Caco-2 (cell line): ENCODE results near the gene CLDN14. TPM values are rescaled to one million over a fixed set of nuclear protein-coding genes. Genes with fewer than 3 reads are reported as not detected.
"Not testable (repeated sequence)": the region's sequence is repeated elsewhere in the genome, so short reads cannot be mapped to it uniquely, and the experiment has no call there.

Source experiments
- BruUV-seq: library from RNA; stranded (reverse); fragments of 400-500 nt; replicated peaks from 2 replicates; lab custom pipeline; 2021; lab: Mats Ljungman, UMichigan
- CTCF ChIA-PET: fragments of 300-600 bp; sonication (Branson Sonifier 250); formaldehyde crosslinking; loops from one replicate; lab custom pipeline; 2022; ENCODE audit warnings: antibody characterized with exemption; lab: Charles Lee
- POLR2A ChIA-PET: fragments of 300-600 bp; sonication (Branson Sonifier 250); formaldehyde crosslinking; loops from one replicate; lab custom pipeline; 2022; ENCODE audit warnings: antibody characterized with exemption; lab: Charles Lee
- DNase-seq, 2 experiments: peaks; one replicate each; pipeline versions ENCODE4 v3.0.0 to v3.0.0-alpha.2; 2020 to 2022
- H3K27me3 ChIP-seq: replicated peaks from 2 replicates; pipeline ENCODE4 v1.6.0; 2011; ENCODE audit warnings: low read length; ENCODE audit not compliant: control insufficient read depth, insufficient read depth
- H3K36me3 ChIP-seq: 2 replicates; pipeline ENCODE4 v1.5.1; 2011; ENCODE audit warnings: low read length; ENCODE audit not compliant: control insufficient read depth, insufficient read depth
- H3K4me1 ChIP-seq: fragments of 250-450 bp; sonication (Bioruptor Pico); 2 replicates; pipeline ENCODE4 v1.5.1; 2020; ENCODE audit warnings: mild to moderate bottlenecking
- H3K4me3 ChIP-seq: 2 replicates; pipeline ENCODE4 v1.5.1; 2011; ENCODE audit warnings: low read depth, mild to moderate bottlenecking, control low read depth, low read length
- H3K9me3 ChIP-seq: fragments of 250-450 bp; sonication (Bioruptor Pico); 2 replicates; pipeline ENCODE4 v1.5.1; 2020; ENCODE audit warnings: mild to moderate bottlenecking, moderate library complexity
- H3K27ac Mint-ChIP-seq: one replicate; pipeline ENCODE4 v1.8.0; 2022; ENCODE audit warnings: mixed read lengths; ENCODE audit not compliant: unreplicated experiment
- H3K27me3 Mint-ChIP-seq: one replicate; pipeline ENCODE4 v1.8.0; 2022; ENCODE audit warnings: mixed read lengths; ENCODE audit not compliant: insufficient read depth, unreplicated experiment
- H3K36me3 Mint-ChIP-seq: one replicate; pipeline ENCODE4 v1.8.0; 2022; ENCODE audit warnings: mild to moderate bottlenecking, mixed read lengths; ENCODE audit not compliant: insufficient read depth, unreplicated experiment
- H3K4me1 Mint-ChIP-seq: one replicate; pipeline ENCODE4 v1.8.0; 2022; ENCODE audit warnings: low read depth, mixed read lengths; ENCODE audit not compliant: unreplicated experiment
- H3K4me3 Mint-ChIP-seq: one replicate; pipeline ENCODE4 v1.8.0; 2022; ENCODE audit warnings: mild to moderate bottlenecking, moderate library complexity, mixed read lengths; ENCODE audit not compliant: unreplicated experiment
- H3K9me3 Mint-ChIP-seq: one replicate; pipeline ENCODE4 v1.8.0; 2022; ENCODE audit warnings: mixed read lengths; ENCODE audit not compliant: unreplicated experiment
- CTCF ChIP-seq, 2 experiments: fragments of 200-600 bp in 1 of 2; IDR thresholded peaks; 1 replicate in 1 of 2; 2 replicates in 1 of 2; pipeline versions ENCODE4 v1.5.1 to v1.8.0; 2011 to 2022; ENCODE audit warnings: antibody characterized with exemption in 1 of 2, control low read depth in 1 of 2, inconsistent platforms in 1 of 2, low read depth in 1 of 2, low read length in 1 of 2, mild to moderate bottlenecking in 1 of 2, moderate library complexity in 1 of 2; ENCODE audit not compliant: insufficient read depth in 1 of 2, severe bottlenecking in 1 of 2, unreplicated experiment in 1 of 2
- intact Hi-C: fragments of 100-400 bp; cut with micrococcal nuclease; formaldehyde crosslinking; loops from one replicate; pipeline ENCODE4 v1.10.0; 2022; ENCODE audit not compliant: unreplicated experiment
- total RNA-seq: library from RNA; stranded (reverse); gene quantifications from 2 replicates; pipeline ENCODE4 v1.2.3, GENCODE V29; 2022

Gene CLDN14
- total RNA-seq, 1 experiment from 2014 or later: not detected

GRCh38 chr21:36477001-36477400 is 2.9 kb downstream of the CLDN14 start:
- Mint-ChIP-seq H3K4me3 (no peak overlapping the region), H3K27me3 (no peaks in the 10 kb centered on the region), H3K4me1 (peaks cover 15% of the 10 kb centered on the region), H3K36me3 (no peaks in the 10 kb centered on the region), H3K27ac (no peak overlapping the region), H3K9me3 (peaks cover 6% of the 10 kb centered on the region)
- Histone ChIP-seq H3K9me3 (no peaks in the 10 kb centered on the region), H3K4me3 (no peak overlapping the region), H3K36me3 (no peaks in the 10 kb centered on the region), H3K27me3 (no peaks in the 10 kb centered on the region), H3K4me1 (peaks cover 28% of the 10 kb centered on the region)
- ChIA-PET POLR2A (no interaction called here), CTCF (interaction anchor here (0.6 kb wide), 1 partner anchor 1352 kb away, joined by 4 read pairs; no protein-coding TSS in a partner anchor)
- TF ChIP-seq CTCF (IDR thresholded peaks at IDR 0.05; ENCODE audit: insufficient read depth in 1 of 2, low read depth in 1 of 2, low read length in 1 of 2, severe bottlenecking in 1 of 2, unreplicated experiment in 1 of 2): no peak
- no TSS peak for BruUV-seq
- DNase-seq: no peak
- intact Hi-C loops: no loop called here

- H3K27ac Mint-ChIP-seq, H3K4me3 Mint-ChIP-seq, H3K9me3 Mint-ChIP-seq, BruUV-seq, H3K4me3 ChIP-seq, DNase-seq, H3K36me3 ChIP-seq, H3K9me3 ChIP-seq, H3K36me3 Mint-ChIP-seq, intact Hi-C loops, H3K27me3 ChIP-seq, CTCF ChIA-PET, H3K27me3 Mint-ChIP-seq, POLR2A ChIA-PET: not testable (repeated sequence)
- peaks cover 10% of the 10 kb centered on the region for H3K4me1 Mint-ChIP-seq
- H3K4me1 ChIP-seq: peaks cover 29% of the 10 kb centered on the region
Observed at GRCh38 chr21:36476541-36476940, 3.4 kb downstream of the CLDN14 start.

GRCh38 chr21:36474591-36474990 is 5.3 kb downstream of the CLDN14 start:
- Mint-ChIP-seq H3K4me1 (peaks cover 10% of the 10 kb centered on the region), H3K36me3 (no peaks in the 10 kb centered on the region), H3K27me3 (no peaks in the 10 kb centered on the region), H3K4me3 (no peak overlapping the region), H3K27ac (no peak overlapping the region), H3K9me3 (peaks cover 6% of the 10 kb centered on the region)
- no peaks in the 10 kb centered on the region for H3K9me3 ChIP-seq
- BruUV-seq: no TSS peak
- intact Hi-C loops: no loop called here
- no peak for TF ChIP-seq CTCF (IDR thresholded peaks at IDR 0.05; ENCODE audit: insufficient read depth in 1 of 2, low read depth in 1 of 2, low read length in 1 of 2, severe bottlenecking in 1 of 2, unreplicated experiment in 1 of 2)
- peaks cover 25% of the 10 kb centered on the region for H3K4me1 ChIP-seq
- POLR2A ChIA-PET: no interaction called here
- no peaks in the 10 kb centered on the region for H3K27me3 ChIP-seq
- no peak for DNase-seq
- CTCF ChIA-PET: no interaction called here
- no peak overlapping the region for H3K4me3 ChIP-seq
- H3K36me3 ChIP-seq: no peaks in the 10 kb centered on the region

GRCh38 chr21:36473203-36473602 is 6.7 kb downstream of the CLDN14 start:
- no peak for DNase-seq
- intact Hi-C loops: no loop called here
- Mint-ChIP-seq H3K9me3 (peaks cover 6% of the 10 kb centered on the region), H3K4me1 (peaks cover 8% of the 10 kb centered on the region), H3K4me3 (no peak overlapping the region), H3K27me3 (no peaks in the 10 kb centered on the region), H3K36me3 (no peaks in the 10 kb centered on the region), H3K27ac (no peak overlapping the region)
- no peak for TF ChIP-seq CTCF (IDR thresholded peaks at IDR 0.05; ENCODE audit: insufficient read depth in 1 of 2, low read depth in 1 of 2, low read length in 1 of 2, severe bottlenecking in 1 of 2, unreplicated experiment in 1 of 2)
- BruUV-seq: no TSS peak
- ChIA-PET POLR2A (no interaction called here), CTCF (no interaction called here)
- Histone ChIP-seq H3K36me3 (no peaks in the 10 kb centered on the region), H3K27me3 (no peaks in the 10 kb centered on the region), H3K9me3 (no peaks in the 10 kb centered on the region), H3K4me1 (peaks cover 18% of the 10 kb centered on the region), H3K4me3 (no peak overlapping the region)
